A549 treated with GW870086 at 1 μM for 4 hours (cell line): ENCODE results near the gene MROH2B. TPM values are rescaled to one million over a fixed set of nuclear protein-coding genes. Genes with fewer than 3 reads are reported as not detected.

ENCODE experiments used
- total RNA-seq: library from RNA; stranded (reverse); fragments of 200-300 nt; extraction: Qiagen RNA extraction; gene quantifications from 5 replicates; pipeline ENCODE4 v1.2.3, GENCODE V29; 2022; ENCODE audit warnings: low read depth

The MROH2B gene
- total RNA-seq: not detected in 5 replicates

DNA sequence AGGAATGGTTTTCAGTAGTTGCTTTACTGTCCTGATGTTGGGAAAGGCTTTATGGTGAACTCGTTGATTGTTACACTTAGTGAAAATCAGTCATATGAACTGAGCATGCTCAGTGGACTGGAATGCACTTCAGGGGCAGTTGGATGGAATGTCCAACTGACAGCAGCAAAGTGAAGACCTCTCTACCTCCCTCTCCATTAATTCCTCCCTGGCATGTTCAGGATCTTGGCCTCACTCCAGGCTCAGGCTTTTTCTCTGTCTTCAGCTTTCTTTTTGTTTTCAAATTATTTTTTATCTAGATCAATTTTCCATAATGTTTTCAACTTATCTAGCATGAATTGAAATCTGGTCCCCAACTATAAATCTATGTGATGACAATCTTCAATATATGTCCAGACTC, at the start of gene MROH2B:
MROH2B (minus strand) TSS at position 101 of the 400 bp plus-strand sequence. CDS start 490 bp downstream, outside the sequence.

Other genes with a start within 250 kb of the MROH2B start
- gene RPL37, start 236.1 kb downstream of the MROH2B start, total RNA-seq: 2,580 to 3,166 TPM (median 2,695 TPM) in 5 replicates
- 2.9 to 3.3 TPM (median 3.1 TPM) in 5 replicates for gene CARD6, start 230.0 kb downstream of the MROH2B start, total RNA-seq
- gene C7, start 161.8 kb downstream of the MROH2B start, total RNA-seq: not detected in 5 replicates
- not detected in 5 replicates for gene C6, start 142.2 kb upstream of the MROH2B start, total RNA-seq